Measurements from ENCODE around the gene TCP11. TPM values are rescaled to one million over a fixed set of nuclear protein-coding genes. Genes with fewer than 3 reads are reported as not detected.

The TCP11 gene
- total and polyA plus RNA-seq, 2 of the 13 experiments (the other 11 are each of a cell fraction or from before 2014, with no cell fraction given): 0.04 TPM; not detected in 1

- no peak for DNase-seq (ENCODE audit: low spot score)
- Histone ChIP-seq H3K79me2 (ENCODE audit: insufficient read depth, low read length) (no peaks in the 10 kb centered on the region), H3K4me3 (replicated peaks in 1 of 3; ENCODE audit: insufficient read depth in 1 of 3, low read depth in 2 of 3, low read length in 3 of 3) (no peak overlapping the region), H3K9ac (ENCODE audit: insufficient read depth, low read depth, low read length) (no peak overlapping the region), H3K9me3 (ENCODE audit: low read length) (no peaks in the 10 kb centered on the region), H3K36me3 (replicated peaks in 1 of 2; ENCODE audit: control insufficient read depth in 1 of 2, insufficient read depth in 2 of 2, low read length in 2 of 2) (no peaks in the 10 kb centered on the region), H4K20me1 (ENCODE audit: insufficient read depth, low read length) (no peaks in the 10 kb centered on the region), H3K4me2 (ENCODE audit: low read depth, low read length) (no peak overlapping the region), H3K27ac (ENCODE audit: extremely low read length, insufficient read depth, low read length) (no peak overlapping the region), H3K27me3 (ENCODE audit: control insufficient read depth in 1 of 2, insufficient read depth in 2 of 2, low read length in 2 of 2) (peaks cover 0 to 13% of the 10 kb centered on the region in 2 experiments; a peak in 1 of 5 replicates), H3K4me1 (ENCODE audit: insufficient read depth, low read length) (no peaks in the 10 kb centered on the region), H2AFZ (ENCODE audit: low read length) (no peak overlapping the region)
- no peak for TF ChIP-seq ZBTB26 (CRISPR knock-in tag; IDR thresholded peaks at IDR 0.05; ENCODE audit: borderline replicate concordance)
- no peak for TF ChIP-seq TGIF2 (CRISPR knock-in tag; IDR thresholded peaks at IDR 0.05)
- TF ChIP-seq ZNF138 (CRISPR knock-in tag; IDR thresholded peaks at IDR 0.05; ENCODE audit: low read depth): no peak
- TF ChIP-seq NFKBIZ (CRISPR knock-in tag; IDR thresholded peaks at IDR 0.05): no peak
- TF ChIP-seq CEBPG (CRISPR knock-in tag; IDR thresholded peaks at IDR 0.05): no peak
- no peak for TF ChIP-seq ZNF180 (CRISPR knock-in tag; IDR thresholded peaks at IDR 0.05; ENCODE audit: borderline replicate concordance, low read depth)
- TF ChIP-seq ARID3A (IDR thresholded peaks at IDR 0.05; ENCODE audit: low read depth, low read length): no peak
- TF ChIP-seq IKZF5 (CRISPR knock-in tag; IDR thresholded peaks at IDR 0.05): no peak
- ATAC-seq: no peak
- no TSS peak for BruUV-seq (replicated peaks)
- FAIRE-seq: no peak
- ChIA-PET POLR2A (interaction anchor here (1.2 kb wide), 1 partner anchor 131 kb away, joined by 3 read pairs; no protein-coding TSS in a partner anchor), CTCF (ENCODE audit: low intra/inter-chr PET ratio, low total read pairs) (no interaction called here)
- in situ Hi-C loops (cut with HindIII; ENCODE audit: extremely low pct_ligation_motif_present, low pct_unique_long_range_greater_than_20kb) (no loop called here), intact Hi-C loops (cut with micrococcal nuclease; ENCODE audit: unreplicated experiment) (no loop called here)
- 25% methylated on average over 3 of the region's 3 CpGs for WGBS (ENCODE audit: low lambda C conversion rate)
These were observed 12.6 kb downstream of the TCP11 start for GRCh38 chr6:35128496-35128895.

Measured in HepG2 (cell line).